Smooth muscle cell (in vitro differentiated cells): ENCODE data around the gene STAT5A. TPM values are rescaled to one million over a fixed set of nuclear protein-coding genes. Genes with fewer than 3 reads are reported as not detected.

Experiments used
- DNase-seq: peaks from one replicate; lab custom pipeline; 2025; ENCODE audit not compliant: unreplicated experiment; lab: John Stamatoyannopoulos, UW
- H2AFZ ChIP-seq: fragments of 200-600 bp; sonication (generic); 2 replicates; pipeline ENCODE4 v1.6.0; 2016; ENCODE audit warnings: antibody characterized with exemption, low read depth, mild to moderate bottlenecking
- H3F3A ChIP-seq: fragments of 200-600 bp; sonication (generic); 2 replicates; pipeline ENCODE4 v1.6.0; 2017; ENCODE audit warnings: antibody characterized with exemption, low read depth
- H3K27ac ChIP-seq: fragments of 200-600 bp; sonication (generic); 2 replicates; pipeline ENCODE4 v1.5.1; 2016; ENCODE audit warnings: low read depth, mild to moderate bottlenecking
- H3K27me3 ChIP-seq: fragments of 200-600 bp; sonication (generic); 2 replicates; pipeline ENCODE4 v1.6.1; 2016; ENCODE audit warnings: low read depth, mild to moderate bottlenecking
- H3K36me3 ChIP-seq: fragments of 200-600 bp; sonication (generic); 2 replicates; pipeline ENCODE4 v1.5.1; 2016; ENCODE audit warnings: low read depth
- H3K4me1 ChIP-seq: fragments of 200-600 bp; sonication (generic); 2 replicates; pipeline ENCODE4 v1.5.1; 2016; ENCODE audit warnings: low read depth
- H3K4me2 ChIP-seq: fragments of 200-600 bp; sonication (generic); 2 replicates; pipeline ENCODE4 v1.6.0; 2016; ENCODE audit warnings: mild to moderate bottlenecking
- H3K4me3 ChIP-seq: fragments of 200-600 bp; sonication (generic); 2 replicates; pipeline ENCODE4 v1.5.1; 2016; ENCODE audit warnings: mild to moderate bottlenecking
- H3K79me2 ChIP-seq: fragments of 200-600 bp; sonication (generic); 2 replicates; pipeline ENCODE4 v1.6.0; 2016; ENCODE audit warnings: low read depth, mild to moderate bottlenecking
- H3K9ac ChIP-seq: fragments of 200-600 bp; sonication (generic); 2 replicates; pipeline ENCODE4 v1.6.0; 2016; ENCODE audit warnings: low read depth
- H3K9me3 ChIP-seq: fragments of 200-600 bp; sonication (generic); replicated peaks from 2 replicates; pipeline ENCODE4 v1.5.1; 2016; ENCODE audit warnings: low read depth
- H4K20me1 ChIP-seq: fragments of 200-600 bp; sonication (generic); 2 replicates; pipeline ENCODE4 v1.6.0; 2016; ENCODE audit warnings: low read depth
- WGBS: methylation state at CpG from one replicate; pipeline ENCODE4 v1.1.7; 2016; ENCODE audit warnings: low lambda C conversion rate; 5-methylcytosine and 5-hydroxymethylcytosine counted together
- polyA plus RNA-seq: library from polyadenylated mRNA; unstranded; fragments of >200 nt; fragmentation: Nextera tagmentation; extraction: Ambion mirVana; gene quantifications from 2 replicates; pipeline ENCODE4 v1.2.1, GENCODE V29; 2016
- total RNA-seq: library from RNA; depleted of rRNA; stranded (reverse); fragments of >200 nt; gene quantifications from 2 replicates; pipeline ENCODE4 v1.2.3, GENCODE V29; 2014
- TF ChIP-seq, protein P1 (sequence below): fragments of 200-600 bp; sonication (generic); IDR thresholded peaks from 2 replicates; pipeline ENCODE4 v1.5.1; 2017; ENCODE audit warnings: borderline replicate concordance, mild to moderate bottlenecking, antibody characterized with exemption; ENCODE audit not compliant: insufficient read depth, poor library complexity, severe bottlenecking

The STAT5A gene
- total and polyA plus RNA-seq, 2 experiments from 2014 or later, result 1.7 to 3.2 TPM

GRCh38 chr17:42271006-42271778 lies 17.1 kb upstream of the STAT5A start:
- H3K36me3 ChIP-seq, result no peaks in the 10 kb centered on the region
- H2AFZ ChIP-seq, result no peak overlapping the region
- H3F3A ChIP-seq, result no peaks in the 10 kb centered on the region
- no peak for DNase-seq
- H3K79me2 ChIP-seq, result peaks cover 86% of the 10 kb centered on the region
- H3K4me2 ChIP-seq, result no peak overlapping the region
- no peak overlapping the region for H3K9ac ChIP-seq
- WGBS, result 96% methylated on average over 3 of the region's 3 CpGs
- H3K27ac ChIP-seq, result no peak overlapping the region
- peaks cover 32% of the 10 kb centered on the region for H4K20me1 ChIP-seq
- no peaks in the 10 kb centered on the region for H3K9me3 ChIP-seq
- H3K4me1 ChIP-seq, result peaks cover 12% of the 10 kb centered on the region
- no peak overlapping the region for H3K4me3 ChIP-seq
- TF ChIP-seq, protein P1, sequence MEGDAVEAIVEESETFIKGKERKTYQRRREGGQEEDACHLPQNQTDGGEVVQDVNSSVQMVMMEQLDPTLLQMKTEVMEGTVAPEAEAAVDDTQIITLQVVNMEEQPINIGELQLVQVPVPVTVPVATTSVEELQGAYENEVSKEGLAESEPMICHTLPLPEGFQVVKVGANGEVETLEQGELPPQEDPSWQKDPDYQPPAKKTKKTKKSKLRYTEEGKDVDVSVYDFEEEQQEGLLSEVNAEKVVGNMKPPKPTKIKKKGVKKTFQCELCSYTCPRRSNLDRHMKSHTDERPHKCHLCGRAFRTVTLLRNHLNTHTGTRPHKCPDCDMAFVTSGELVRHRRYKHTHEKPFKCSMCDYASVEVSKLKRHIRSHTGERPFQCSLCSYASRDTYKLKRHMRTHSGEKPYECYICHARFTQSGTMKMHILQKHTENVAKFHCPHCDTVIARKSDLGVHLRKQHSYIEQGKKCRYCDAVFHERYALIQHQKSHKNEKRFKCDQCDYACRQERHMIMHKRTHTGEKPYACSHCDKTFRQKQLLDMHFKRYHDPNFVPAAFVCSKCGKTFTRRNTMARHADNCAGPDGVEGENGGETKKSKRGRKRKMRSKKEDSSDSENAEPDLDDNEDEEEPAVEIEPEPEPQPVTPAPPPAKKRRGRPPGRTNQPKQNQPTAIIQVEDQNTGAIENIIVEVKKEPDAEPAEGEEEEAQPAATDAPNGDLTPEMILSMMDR, result no peak
- H3K27me3 ChIP-seq, result no peaks in the 10 kb centered on the region

GRCh38 chr17:42271779-42272035 lies 16.6 kb upstream of the STAT5A start:
- Histone ChIP-seq H3K4me1 (peaks cover 13% of the 10 kb centered on the region), H3K4me3 (no peak overlapping the region), H3K36me3 (no peaks in the 10 kb centered on the region), H3K9me3 (no peaks in the 10 kb centered on the region), H3K27ac (no peak overlapping the region), H3K4me2 (no peak overlapping the region), H4K20me1 (peaks cover 32% of the 10 kb centered on the region), H2AFZ (no peak overlapping the region), H3K79me2 (peaks cover 86% of the 10 kb centered on the region), H3K27me3 (no peaks in the 10 kb centered on the region), H3F3A (no peaks in the 10 kb centered on the region), H3K9ac (no peak overlapping the region)
- DNase-seq, result no peak
- TF ChIP-seq, protein P1, result no peak

GRCh38 chr17:42272162-42272907 lies 16.0 kb upstream of the STAT5A start:
- Histone ChIP-seq H3K79me2 (peaks cover 83% of the 10 kb centered on the region), H3K27me3 (no peaks in the 10 kb centered on the region), H3K27ac (no peak overlapping the region), H4K20me1 (peaks cover 30% of the 10 kb centered on the region), H3F3A (no peaks in the 10 kb centered on the region), H3K36me3 (no peaks in the 10 kb centered on the region), H3K9ac (no peak overlapping the region), H3K4me2 (no peak overlapping the region), H3K9me3 (no peaks in the 10 kb centered on the region), H3K4me1 (peaks cover 19% of the 10 kb centered on the region), H2AFZ (no peak overlapping the region), H3K4me3 (no peak overlapping the region)
- DNase-seq, result no peak
- 66% methylated on average over 7 of the region's 7 CpGs for WGBS
- TF ChIP-seq, protein P1, result no peak
